GM19023 (cell line): ENCODE data around the gene HSD17B3.
"Not testable (repeated sequence)": the region's sequence is repeated elsewhere in the genome, so short reads cannot be mapped to it uniquely, and the experiment has no call there.

Experiments
- ATAC-seq: cut with Tn5 transposase; IDR thresholded peaks from one replicate; pipeline ENCODE4 v1.9.1; 2021; ENCODE audit warnings: mild to moderate bottlenecking, moderate library complexity; ENCODE audit not compliant: unreplicated experiment

The HSD17B3 gene

DNA sequence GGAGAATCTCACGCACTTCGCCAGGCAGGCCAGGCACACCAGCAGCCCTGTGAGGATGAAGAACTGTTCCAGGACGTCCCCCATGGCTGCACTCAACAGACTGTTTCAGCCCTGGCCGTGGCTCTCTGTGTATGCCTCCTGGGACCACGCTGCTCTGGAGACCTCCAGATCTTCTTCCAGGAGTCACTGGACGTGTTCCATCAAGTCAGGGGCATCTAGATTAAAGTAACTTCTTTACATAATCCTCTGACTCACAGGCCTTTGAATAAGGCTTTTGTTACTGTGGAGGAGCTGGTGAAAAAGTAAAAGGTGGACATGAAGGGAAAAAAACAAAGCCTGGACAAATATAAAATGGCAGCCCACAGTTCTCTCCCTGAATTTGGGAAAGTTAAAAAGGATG, at the start of gene HSD17B3:
HSD17B3 (minus strand) TSS at position 156 of the 400 bp plus-strand sequence; CDS start at position 84, 72 bp downstream.
- ATAC-seq: no peak

GRCh38 chr9:96350866-96351265, 48.9 kb upstream of the HSD17B3 start:
- no peak for ATAC-seq

GRCh38 chr9:96348261-96348660, 46.3 kb upstream of the HSD17B3 start:
- no peak for ATAC-seq

GRCh38 chr9:96345551-96345950, 43.6 kb upstream of the HSD17B3 start:
- no peak for ATAC-seq

- no peak for ATAC-seq
These were observed 42.6 kb upstream of the HSD17B3 start for GRCh38 chr9:96344458-96345180.

- no peak for ATAC-seq
These were observed 41.8 kb upstream of the HSD17B3 start for GRCh38 chr9:96343515-96344360.

- no peak for ATAC-seq
These were observed 40.7 kb upstream of the HSD17B3 start for GRCh38 chr9:96342571-96343245.

- ATAC-seq: no peak
These were observed 38.7 kb upstream of the HSD17B3 start for GRCh38 chr9:96340707-96341106.

DNA sequence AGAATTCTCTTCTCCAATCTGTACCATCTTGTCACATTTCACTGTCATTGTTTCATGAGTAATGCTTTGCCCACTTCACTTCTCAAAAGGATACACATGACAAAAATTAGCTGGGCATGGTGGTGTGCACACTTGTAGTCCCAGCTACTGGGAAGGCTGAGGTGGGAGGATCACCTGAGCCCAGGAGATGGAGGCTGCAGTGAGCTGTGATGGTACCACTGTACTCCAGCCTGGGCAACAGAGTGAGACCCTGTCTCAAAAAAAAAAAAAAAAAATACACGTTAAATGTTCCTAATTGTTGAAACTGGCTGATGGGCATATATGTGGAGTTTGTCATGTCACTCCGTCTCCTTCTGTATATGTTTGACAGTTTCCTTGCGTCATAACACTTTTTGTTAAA, 36.3 kb upstream of the HSD17B3 start:
- ATAC-seq: no peak

DNA sequence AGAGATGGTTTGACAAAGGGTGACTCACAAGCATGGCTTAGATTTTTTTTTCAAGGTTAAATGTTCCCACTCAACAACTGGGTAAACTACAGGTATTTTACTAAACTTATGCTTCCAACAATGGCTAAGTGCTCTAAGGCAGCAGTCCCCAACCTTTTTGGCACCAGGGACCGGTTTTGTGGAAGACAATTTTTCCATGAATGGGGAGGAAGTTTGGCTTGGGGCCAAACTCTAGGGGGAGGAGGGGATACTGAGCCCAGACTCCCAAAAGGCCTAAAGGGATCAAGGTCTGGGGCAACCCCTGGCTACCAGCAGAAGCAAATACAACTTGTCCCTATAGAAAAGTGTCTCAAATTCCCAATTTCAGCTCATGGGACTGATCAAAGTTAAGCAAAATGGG, 32.0 kb upstream of the HSD17B3 start:
- no peak for ATAC-seq

DNA sequence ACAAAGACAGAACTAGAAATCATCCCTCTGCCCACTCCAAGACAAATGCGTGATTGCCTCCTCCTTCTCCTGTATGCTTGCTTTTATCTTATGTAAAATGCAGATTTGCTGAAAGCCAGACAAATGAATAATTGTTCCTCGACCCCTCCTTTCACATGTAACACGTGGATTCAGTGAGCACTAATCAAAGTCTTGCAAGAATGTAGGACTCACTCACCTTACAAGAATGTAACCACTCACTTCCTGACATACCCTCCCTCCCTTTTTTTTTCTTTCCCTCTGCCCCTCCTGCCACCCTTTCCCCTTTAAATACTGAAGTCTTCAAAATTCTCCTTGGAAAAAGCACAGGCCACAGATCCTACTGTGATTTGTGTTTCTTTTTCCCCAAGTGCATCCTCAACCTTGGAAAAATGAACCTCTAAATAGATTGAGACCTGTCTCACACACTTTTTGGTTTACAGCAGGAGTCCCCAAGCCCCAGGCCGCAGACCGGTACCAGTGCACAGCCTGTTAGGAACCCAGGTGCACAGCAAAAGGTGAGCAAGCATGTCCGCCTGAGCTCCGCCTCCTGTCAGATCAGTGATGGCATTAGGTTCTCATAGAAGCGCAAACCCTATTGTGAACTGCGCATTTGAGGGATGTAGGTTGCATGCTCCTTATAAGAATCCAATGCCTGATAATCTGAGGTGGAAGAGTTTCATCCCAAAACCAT, 29.4 kb upstream of the HSD17B3 start:
- ATAC-seq: no peak

DNA sequence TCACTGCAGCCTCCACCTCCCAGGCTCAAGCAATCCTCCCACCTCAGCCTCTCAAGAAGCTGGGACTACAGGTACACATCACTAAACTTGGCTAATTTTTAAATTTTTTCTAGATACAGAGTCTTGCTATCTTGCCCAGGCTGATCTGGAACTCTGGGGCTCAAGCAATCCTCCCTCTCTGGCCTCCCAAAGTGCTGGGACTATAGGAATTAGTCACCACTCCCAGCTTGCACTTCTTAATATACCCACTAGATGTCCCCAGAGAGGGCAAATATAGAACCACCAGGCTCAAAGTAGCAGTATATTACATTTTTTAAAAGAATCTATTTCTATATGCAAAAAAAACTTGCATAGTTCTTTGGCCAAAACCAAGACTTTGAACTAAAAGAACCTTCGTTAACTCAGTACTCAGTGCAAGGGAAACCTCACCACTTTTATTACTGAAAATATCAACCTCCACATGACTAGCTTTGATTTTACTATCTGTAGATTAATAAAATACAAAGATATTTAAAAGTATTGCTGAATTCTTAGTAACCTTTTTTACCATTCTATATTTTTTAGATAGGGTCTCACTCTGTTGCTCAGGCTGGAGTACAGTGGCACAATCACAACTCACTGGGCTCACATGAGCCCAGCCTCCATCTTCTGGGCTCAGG, 25.8 kb upstream of the HSD17B3 start:
- no peak for ATAC-seq

- ATAC-seq: no peak
These were observed 21.2 kb upstream of the HSD17B3 start for GRCh38 chr9:96323169-96323568.

DNA sequence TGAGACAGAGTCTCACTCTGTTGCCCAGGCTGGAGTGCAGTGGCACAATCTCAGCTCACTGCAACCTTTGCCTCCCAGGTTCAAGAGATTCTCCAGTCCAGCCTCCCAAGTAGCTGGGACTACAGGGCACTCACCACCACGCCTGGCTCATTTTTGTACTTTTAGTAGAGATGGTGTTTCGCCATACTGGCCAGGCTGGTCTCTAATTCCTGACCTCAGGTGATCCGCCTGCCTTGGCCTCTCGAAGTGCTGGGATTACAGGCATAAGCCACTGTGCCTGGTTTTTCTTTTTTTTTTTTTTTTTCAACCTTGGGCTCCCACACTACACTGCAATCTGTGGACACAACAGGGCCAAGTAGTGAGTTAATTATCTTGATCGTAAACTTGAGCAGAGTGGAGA, 20.8 kb upstream of the HSD17B3 start:
- ATAC-seq: not testable (repeated sequence)

GRCh38 chr9:96322210-96322609, 20.2 kb upstream of the HSD17B3 start:
- not testable (repeated sequence) for ATAC-seq

DNA sequence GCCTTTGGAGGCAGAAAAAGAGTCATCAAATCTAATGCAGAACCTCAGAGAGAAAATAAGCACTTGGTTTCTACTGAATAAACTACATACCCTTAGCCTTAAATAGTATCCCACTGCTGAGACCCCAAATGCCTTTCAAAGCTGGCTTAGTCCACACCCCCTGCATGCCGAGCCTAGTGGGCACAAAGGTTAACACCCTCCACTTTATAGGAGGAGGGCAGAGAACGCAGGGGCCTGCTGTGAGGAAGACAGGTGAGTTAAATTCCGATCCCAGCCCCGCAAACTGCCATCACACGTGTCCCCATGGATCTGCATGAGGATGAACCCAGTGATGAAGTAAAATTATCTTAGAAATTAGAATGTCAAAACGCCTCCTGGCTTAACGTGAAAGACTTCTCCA, 19.5 kb upstream of the HSD17B3 start:
- ATAC-seq: no peak

- no peak for ATAC-seq
These were observed 18.8 kb upstream of the HSD17B3 start for GRCh38 chr9:96320749-96321280.

GRCh38 chr9:96318921-96319565, 17.1 kb upstream of the HSD17B3 start:
- no peak for ATAC-seq

DNA sequence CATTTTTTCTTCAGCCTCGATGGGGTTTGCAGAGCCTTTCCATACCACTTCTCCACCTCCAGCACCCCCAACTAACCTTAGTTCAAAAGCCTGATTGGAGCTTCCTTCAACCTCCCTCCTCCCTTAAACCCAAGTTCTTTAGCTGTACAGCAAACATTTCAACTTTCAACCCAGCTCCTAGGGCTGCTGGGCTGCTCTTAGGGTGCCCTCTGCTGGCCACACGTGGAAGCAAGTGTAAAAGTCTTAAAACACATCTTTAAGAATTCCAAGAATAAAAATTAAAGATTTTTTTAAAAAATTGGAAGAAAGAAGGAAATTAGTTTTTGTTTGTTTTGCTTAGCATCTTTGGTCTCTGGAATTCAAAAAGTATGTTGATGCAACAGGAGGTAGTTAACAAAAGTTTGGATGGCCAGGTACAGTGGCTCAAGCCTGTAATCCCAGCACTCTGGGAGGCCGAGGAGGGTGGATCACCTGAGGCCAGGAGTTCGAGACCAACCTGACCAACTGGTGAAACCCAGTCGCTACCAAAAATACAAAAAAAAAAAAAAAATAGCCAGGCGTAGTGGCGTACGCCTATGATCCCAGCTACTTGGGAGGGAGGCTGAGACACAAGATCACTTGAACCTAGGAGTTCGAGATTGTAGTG, 15.5 kb upstream of the HSD17B3 start:
- ATAC-seq: no peak
